Naive thymus-derived CD4-positive, alpha-beta T cell (primary cell): ENCODE measurements around the gene CREBBP. TPM values are rescaled to one million over a fixed set of nuclear protein-coding genes. Genes with fewer than 3 reads are reported as not detected.
A peak's percentile ranks its signal among the peaks of the same experiment; 100 is the strongest.

Experiments
- ATAC-seq: fragments of 150-1000 bp; cut with Tn5 transposase; 2 replicates; pipeline ENCODE4 v1.10.0; 2021; ENCODE audit warnings: mild to moderate bottlenecking, moderate library complexity
- CTCF ChIA-PET: fragments of 350-600 bp; sonication (Branson Sonifier 250); formaldehyde crosslinking; loops from one replicate; lab custom pipeline; 2021; ENCODE audit warnings: antibody characterized with exemption; lab: Charles Lee
- POLR2A ChIA-PET: fragments of 350-600 bp; sonication (Branson Sonifier 250); formaldehyde crosslinking; loops from one replicate; lab custom pipeline; 2021; ENCODE audit warnings: antibody characterized with exemption, inconsistent platforms; lab: Charles Lee
- DNase-seq, 9 donors: peaks; one replicate each; pipeline versions ENCODE4 v3.0.0 to v3.0.0-alpha.2; 2020 to 2022; ENCODE audit warnings: mixed read lengths in 1 of 9
- H3K27ac ChIP-seq: one replicate; pipeline ENCODE4 v1.7.0; 2013; ENCODE audit warnings: mild to moderate bottlenecking, low read depth, low read length, moderate library complexity
- H3K27me3 ChIP-seq, 2 donors: one replicate each; pipeline ENCODE4 v1.7.0; 2013; ENCODE audit warnings: low read length in 2 of 2, mild to moderate bottlenecking in 2 of 2, moderate library complexity in 2 of 2; ENCODE audit not compliant: control insufficient read depth in 2 of 2, insufficient read depth in 2 of 2
- H3K36me3 ChIP-seq, 3 experiments: 1 replicate in 2 of 3; 2 replicates in 1 of 3; pipeline ENCODE4 v1.7.0; 2013; ENCODE audit warnings: low read length in 3 of 3, mild to moderate bottlenecking in 3 of 3, moderate library complexity in 1 of 3; ENCODE audit not compliant: insufficient read depth in 3 of 3, control insufficient read depth in 2 of 3
- H3K4me1 ChIP-seq, 2 donors: one replicate each; pipeline ENCODE4 v1.7.0; 2013; ENCODE audit warnings: low read length in 2 of 2, mild to moderate bottlenecking in 2 of 2, moderate library complexity in 1 of 2; ENCODE audit not compliant: control insufficient read depth in 2 of 2, insufficient read depth in 2 of 2
- H3K4me3 ChIP-seq: 2 replicates; pipeline ENCODE4 v1.7.0; 2013; ENCODE audit warnings: mild to moderate bottlenecking, low read length
- H3K9me3 ChIP-seq, 3 experiments: 1 replicate in 2 of 3; 2 replicates in 1 of 3; pipeline ENCODE4 v1.7.0; 2013; ENCODE audit warnings: low read length in 3 of 3; ENCODE audit not compliant: control insufficient read depth in 2 of 3
- H3K27ac Mint-ChIP-seq, 9 donors: one replicate each; pipeline ENCODE4 v1.8.0; 2020 to 2022; ENCODE audit warnings: mixed read lengths in 9 of 9, mild to moderate bottlenecking in 8 of 9, moderate library complexity in 5 of 9, inconsistent platforms in 2 of 9
- H3K27me3 Mint-ChIP-seq, 5 donors: one replicate each; pipeline ENCODE4 v1.8.0; 2021 to 2022; ENCODE audit warnings: mixed read lengths in 5 of 5, mild to moderate bottlenecking in 1 of 5
- H3K36me3 Mint-ChIP-seq, 5 donors: one replicate each; pipeline ENCODE4 v1.8.0; 2020 to 2022; ENCODE audit warnings: mixed read lengths in 5 of 5, mild to moderate bottlenecking in 3 of 5, inconsistent platforms in 1 of 5
- H3K4me1 Mint-ChIP-seq, 7 donors: one replicate each; pipeline ENCODE4 v1.8.0; 2020 to 2022; ENCODE audit warnings: mixed read lengths in 7 of 7, mild to moderate bottlenecking in 3 of 7, inconsistent platforms in 1 of 7
- H3K4me3 Mint-ChIP-seq, 10 donors: one replicate each; pipeline ENCODE4 v1.8.0; 2020 to 2022; ENCODE audit warnings: mild to moderate bottlenecking in 10 of 10, mixed read lengths in 10 of 10, moderate library complexity in 6 of 10, inconsistent platforms in 2 of 10
- H3K9me3 Mint-ChIP-seq, 11 donors: one replicate each; pipeline ENCODE4 v1.8.0; 2020 to 2022; ENCODE audit warnings: mixed read lengths in 11 of 11, mild to moderate bottlenecking in 4 of 11, inconsistent platforms in 1 of 11, moderate library complexity in 1 of 11
- intact Hi-C, 2 donors: fragments of 100-400 bp; cut with micrococcal nuclease; formaldehyde crosslinking; loops; one replicate each; pipeline ENCODE4 v1.15.1; 2023
- polyA plus RNA-seq, 2 donors: library from polyadenylated mRNA; unstranded; fragments of 300-500 nt; fragmentation: Illumina TruSeq; gene quantifications; one replicate each; pipeline ENCODE4 v1.2.3, GENCODE V29; 2021
- total RNA-seq, 6 experiments: library from RNA in 5 of 6; stranded (reverse) in 5 of 6; gene quantifications; 1 replicate in 5 of 6; 2 replicates in 1 of 6; pipeline ENCODE4 v1.2.3 and lab custom pipeline; 2021 to 2026

The CREBBP gene
- total and polyA plus RNA-seq, 7 experiments from 2014 or later, result 10.5 to 194 (median 126) TPM

DNA sequence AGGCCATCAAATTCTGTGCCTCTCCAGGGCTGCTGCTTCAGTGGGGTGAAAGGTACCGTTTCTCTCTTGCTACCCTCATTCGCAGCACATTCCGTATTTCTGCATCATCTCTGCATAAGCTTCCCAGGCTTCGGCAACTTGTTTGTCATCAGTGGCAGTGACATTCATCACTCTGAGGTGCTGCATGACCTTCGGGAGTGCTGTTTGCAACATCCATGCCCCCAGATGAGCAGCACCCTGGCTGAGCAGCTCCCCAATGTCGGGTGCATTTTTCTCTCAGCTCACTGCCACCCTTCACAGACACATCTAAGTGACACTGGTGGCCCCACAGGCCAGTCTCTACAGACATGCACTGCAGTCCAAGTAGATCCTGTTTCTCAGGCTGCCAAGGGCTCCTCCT, 3.8 kb downstream of the CREBBP start:
- POLR2A ChIA-PET, result no interaction called here
- DNase-seq (no peak), ATAC-seq (no peak)
- peaks cover 0 to 5% (median 0%) of the 10 kb centered on the region in 3 experiments for H3K36me3 ChIP-seq
- H3K27ac ChIP-seq, result no peak overlapping the region
- peak overlapping the region in 9 of 10 donors; percentile 63 to 100 (median 95) for H3K4me3 Mint-ChIP-seq
- peak overlapping the region in 6 of 9 donors; percentile 33 to 74 (median 48) for H3K27ac Mint-ChIP-seq
- no peak overlapping the region for H3K4me3 ChIP-seq
- no peaks in the 10 kb centered on the region for H3K9me3 Mint-ChIP-seq
- no peaks in the 10 kb centered on the region for H3K27me3 Mint-ChIP-seq
- peaks cover 0 to 22% (median 12%) of the 10 kb centered on the region in 5 donors for H3K36me3 Mint-ChIP-seq
- H3K9me3 ChIP-seq, result no peaks in the 10 kb centered on the region
- no peaks in the 10 kb centered on the region for H3K27me3 ChIP-seq
- peaks cover 57 to 61% of the 10 kb centered on the region in 2 donors for H3K4me1 ChIP-seq
- intact Hi-C loops, result loop anchor here in 1 of 2 donors (5.0 to 10.0 kb wide), 2 partner anchors 52 to 89 kb away; no protein-coding TSS in a partner anchor
- peaks cover 67 to 79% (median 76%) of the 10 kb centered on the region in 7 donors for H3K4me1 Mint-ChIP-seq
- CTCF ChIA-PET, result interaction anchor here (0.6 kb wide), 1 partner anchor 144 kb away, joined by 3 read pairs; no protein-coding TSS in a partner anchor

DNA sequence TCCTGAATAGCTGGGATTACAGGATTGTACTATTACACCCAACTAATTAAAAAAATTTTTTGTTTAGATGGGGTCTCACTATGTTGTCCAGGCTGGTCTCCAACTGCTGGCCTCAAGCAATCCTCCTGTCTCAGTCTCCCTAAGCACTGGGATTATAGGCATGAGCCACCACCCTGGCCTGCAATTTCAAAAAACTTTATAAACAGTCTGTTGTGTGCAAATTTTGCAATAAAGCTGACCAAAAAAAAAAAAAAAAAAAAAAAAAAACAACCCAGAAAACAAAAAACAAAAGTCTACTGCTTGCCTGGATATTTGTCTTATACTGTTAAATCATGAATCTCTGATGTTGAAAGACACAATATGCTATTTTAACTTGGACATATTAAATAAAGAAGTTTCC, 4.4 kb downstream of the CREBBP start:
- intact Hi-C loops, result loop anchor here in 1 of 2 donors (5.0 to 10.0 kb wide), 2 partner anchors 51 to 89 kb away; no protein-coding TSS in a partner anchor
- Histone ChIP-seq H3K27me3 (no peaks in the 10 kb centered on the region), H3K4me3 (no peak overlapping the region), H3K4me1 (peaks cover 62 to 66% of the 10 kb centered on the region in 2 donors), H3K27ac (no peak overlapping the region), H3K36me3 (peaks cover 0 to 5% (median 0%) of the 10 kb centered on the region in 3 experiments), H3K9me3 (no peaks in the 10 kb centered on the region)
- ATAC-seq, result no peak
- H3K4me3 Mint-ChIP-seq, result peak overlapping the region in 9 of 10 donors; percentile 63 to 100 (median 95)
- ChIA-PET POLR2A (no interaction called here), CTCF (interaction anchor here (0.6 to 0.7 kb wide), 2 partner anchors 85 to 143 kb away, joined by 3 read pairs; no protein-coding TSS in a partner anchor)
- no peaks in the 10 kb centered on the region for H3K9me3 Mint-ChIP-seq
- H3K4me1 Mint-ChIP-seq, result peaks cover 71 to 82% (median 81%) of the 10 kb centered on the region in 7 donors
- peaks cover 0 to 22% (median 13%) of the 10 kb centered on the region in 5 donors for H3K36me3 Mint-ChIP-seq
- no peaks in the 10 kb centered on the region for H3K27me3 Mint-ChIP-seq
- no peak for DNase-seq
- peak overlapping the region in 2 of 9 donors; percentile 25 to 47 for H3K27ac Mint-ChIP-seq

DNA sequence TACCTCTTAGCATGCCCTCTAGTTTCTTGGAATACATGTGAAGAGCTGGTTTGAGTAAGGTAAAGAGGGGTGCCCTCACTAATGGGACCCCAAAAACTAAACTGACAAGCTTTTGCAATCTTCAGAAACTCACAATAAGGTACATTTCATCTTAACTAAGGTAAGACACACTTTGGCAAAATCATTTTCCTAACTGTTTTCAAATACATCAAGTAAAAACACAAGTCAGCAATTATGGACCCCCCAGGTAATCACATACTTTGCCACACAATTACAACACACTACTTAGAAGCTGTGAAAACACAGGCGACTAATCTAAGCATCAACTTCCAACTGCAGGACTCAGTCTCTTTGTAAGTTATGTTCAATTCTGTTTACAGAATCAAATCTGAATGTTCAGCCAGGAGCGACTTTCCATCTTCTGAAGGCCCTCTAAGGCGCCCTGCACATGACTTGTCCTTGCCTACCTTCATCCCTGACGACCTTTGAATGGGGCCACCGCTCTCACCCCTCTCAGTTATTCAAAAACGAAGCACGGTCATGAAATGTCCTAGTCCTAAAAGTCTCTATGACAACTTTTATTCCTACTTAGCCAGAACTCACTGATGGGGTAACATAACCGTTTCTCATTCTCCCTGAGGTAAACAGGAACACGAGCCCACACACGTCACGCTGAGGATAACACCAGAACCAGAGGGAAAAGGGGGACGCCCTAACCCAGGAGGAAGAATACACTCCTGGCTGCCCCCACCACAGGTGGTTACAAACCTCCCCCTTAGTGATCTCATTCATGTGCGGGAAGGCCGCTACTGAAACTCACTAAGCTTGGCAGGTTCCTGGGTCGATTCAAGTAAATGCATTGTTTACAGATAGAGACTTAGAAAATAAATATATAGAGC, 5.5 kb downstream of the CREBBP start:
- intact Hi-C loops, result loop anchor here in 1 of 2 donors (5.0 to 10.0 kb wide), 2 partner anchors 50 to 88 kb away; no protein-coding TSS in a partner anchor
- ChIA-PET CTCF (interaction anchor here (0.6 to 0.7 kb wide), 2 partner anchors 16 to 84 kb away, joined by 3 read pairs; no protein-coding TSS in a partner anchor), POLR2A (no interaction called here)
- Histone ChIP-seq H3K4me1 (peaks cover 73 to 78% of the 10 kb centered on the region in 2 donors), H3K4me3 (no peak overlapping the region), H3K27ac (no peak overlapping the region), H3K9me3 (no peaks in the 10 kb centered on the region), H3K36me3 (peaks cover 0 to 5% (median 0%) of the 10 kb centered on the region in 3 experiments), H3K27me3 (no peaks in the 10 kb centered on the region)
- H3K27ac Mint-ChIP-seq, result peak overlapping the region in 6 of 9 donors; percentile 4 to 71 (median 50)
- ATAC-seq (no peak), DNase-seq (no peak)
- H3K27me3 Mint-ChIP-seq, result no peaks in the 10 kb centered on the region
- no peaks in the 10 kb centered on the region for H3K9me3 Mint-ChIP-seq
- H3K36me3 Mint-ChIP-seq, result peaks cover 0 to 22% (median 14%) of the 10 kb centered on the region in 5 donors
- peak overlapping the region in 9 of 10 donors; percentile 45 to 98 (median 61) for H3K4me3 Mint-ChIP-seq
- peaks cover 80 to 93% (median 92%) of the 10 kb centered on the region in 7 donors for H3K4me1 Mint-ChIP-seq

DNA sequence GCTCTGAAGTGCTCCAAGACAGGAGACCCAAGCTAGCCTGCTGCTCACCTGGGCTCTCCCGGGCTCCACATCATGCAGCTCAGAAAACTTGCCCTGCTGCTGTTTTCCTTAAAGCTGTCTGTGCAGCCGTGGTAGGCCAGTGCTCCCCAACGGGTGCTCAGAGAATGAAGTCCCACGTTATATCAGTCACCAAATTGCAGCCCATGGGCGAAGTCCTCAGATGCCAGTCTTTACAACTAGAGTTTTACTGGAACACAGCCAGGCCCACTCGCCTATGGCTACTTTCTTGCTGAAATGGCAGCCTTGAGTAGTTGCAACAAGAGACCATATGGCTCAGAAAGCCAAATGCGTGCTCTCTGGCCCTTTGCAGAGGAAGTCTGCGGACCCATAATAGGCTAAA, 6.3 kb downstream of the CREBBP start:
- POLR2A ChIA-PET, result no interaction called here
- DNase-seq (no peak), ATAC-seq (no peak)
- H3K9me3 Mint-ChIP-seq, result no peaks in the 10 kb centered on the region
- Histone ChIP-seq H3K9me3 (no peaks in the 10 kb centered on the region), H3K27ac (no peak overlapping the region), H3K4me1 (peaks cover 73 to 83% of the 10 kb centered on the region in 2 donors), H3K27me3 (no peaks in the 10 kb centered on the region), H3K36me3 (peaks cover 0 to under 1% (median 0%) of the 10 kb centered on the region in 3 experiments), H3K4me3 (no peak overlapping the region)
- H3K27me3 Mint-ChIP-seq, result no peaks in the 10 kb centered on the region
- intact Hi-C loops, result loop anchor here in 1 of 2 donors (10.0 kb wide), 1 partner anchor 49 kb away; no protein-coding TSS in a partner anchor
- peak overlapping the region in 1 of 9 donors; percentile 42 for H3K27ac Mint-ChIP-seq
- H3K36me3 Mint-ChIP-seq, result peaks cover 0 to 20% (median 14%) of the 10 kb centered on the region in 5 donors
- peaks cover 86 to 100% (median 100%) of the 10 kb centered on the region in 7 donors for H3K4me1 Mint-ChIP-seq
- CTCF ChIA-PET, result no interaction called here
- H3K4me3 Mint-ChIP-seq, result peak overlapping the region in 8 of 10 donors; percentile 12 to 98 (median 60)

DNA sequence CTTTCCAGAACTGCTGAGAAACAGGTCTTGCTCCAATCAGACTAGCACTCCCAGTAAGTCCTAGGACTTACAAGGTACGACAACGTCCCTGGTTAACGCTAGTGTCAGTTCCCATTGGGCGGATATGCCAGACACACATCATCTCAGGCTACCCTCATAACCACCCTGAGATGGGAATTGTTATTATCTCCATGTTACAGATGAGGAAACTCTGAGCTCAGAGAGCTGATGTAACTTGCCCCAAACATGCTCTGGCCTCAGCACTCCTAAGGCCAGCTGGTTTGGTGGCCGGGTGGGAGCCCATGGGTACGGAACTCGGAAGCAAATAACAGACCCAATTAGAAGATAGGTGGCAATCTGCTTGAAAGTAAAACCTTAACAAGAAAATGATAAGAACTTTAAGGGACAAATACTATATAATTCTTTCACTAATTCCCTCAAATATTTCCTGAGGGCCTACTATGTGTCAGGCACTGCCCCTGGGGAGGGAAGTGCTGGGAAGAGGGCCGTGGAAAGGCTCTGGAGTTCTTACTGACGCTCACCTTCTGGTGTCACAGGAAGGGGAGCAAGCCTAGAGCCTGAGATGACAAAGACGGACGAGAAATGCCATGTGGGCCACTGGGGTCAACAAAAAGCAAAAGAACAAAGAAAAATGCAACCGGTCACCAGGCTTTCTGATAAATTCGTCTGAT, 6.9 kb downstream of the CREBBP start:
- no peaks in the 10 kb centered on the region for H3K27me3 ChIP-seq
- intact Hi-C loops, result loop anchor here in 1 of 2 donors (10.0 kb wide), 1 partner anchor 49 kb away; no protein-coding TSS in a partner anchor
- Mint-ChIP-seq H3K36me3 (peaks cover 0 to 18% (median 10%) of the 10 kb centered on the region in 5 donors), H3K27ac (peak overlapping the region in 6 of 9 donors; percentile 24 to 70 (median 50)), H3K27me3 (no peaks in the 10 kb centered on the region), H3K4me3 (peak overlapping the region in 8 of 10 donors; percentile 51 to 98 (median 70)), H3K9me3 (no peaks in the 10 kb centered on the region), H3K4me1 (peaks cover 85 to 100% (median 100%) of the 10 kb centered on the region in 7 donors)
- H3K4me1 ChIP-seq, result peaks cover 78 to 89% of the 10 kb centered on the region in 2 donors
- H3K9me3 ChIP-seq, result no peaks in the 10 kb centered on the region
- ChIA-PET POLR2A (no interaction called here), CTCF (interaction anchor here (0.5 to 0.6 kb wide), 2 partner anchors 22 to 169 kb away, joined by 3 to 6 read pairs; no protein-coding TSS in a partner anchor)
- H3K36me3 ChIP-seq, result no peaks in the 10 kb centered on the region
- no peak for ATAC-seq
- no peak overlapping the region for H3K27ac ChIP-seq
- no peak overlapping the region for H3K4me3 ChIP-seq
- no peak for DNase-seq
